ENCODE results near the gene THSD4.

DNA sequence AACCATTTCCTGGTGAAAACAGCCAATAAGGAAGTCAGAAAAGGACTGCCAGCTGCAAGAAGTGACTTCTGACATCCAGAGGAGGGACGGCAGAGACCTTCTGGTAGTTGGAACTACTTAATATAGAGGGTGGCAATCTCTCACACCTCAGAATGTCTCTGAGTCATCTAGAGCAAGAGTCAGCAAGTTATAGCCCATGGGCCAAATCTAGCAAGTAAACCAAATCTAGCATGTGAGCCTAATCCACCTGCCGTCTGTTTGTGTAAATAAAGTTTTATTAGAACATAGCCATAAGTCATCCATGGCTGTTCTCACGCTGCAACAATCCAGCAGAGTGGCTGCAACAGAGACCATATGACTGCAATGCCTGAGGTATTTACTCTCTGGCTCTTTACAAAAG is 534.6 kb downstream of the THSD4 start:
- TF ChIP-seq, protein P1, sequence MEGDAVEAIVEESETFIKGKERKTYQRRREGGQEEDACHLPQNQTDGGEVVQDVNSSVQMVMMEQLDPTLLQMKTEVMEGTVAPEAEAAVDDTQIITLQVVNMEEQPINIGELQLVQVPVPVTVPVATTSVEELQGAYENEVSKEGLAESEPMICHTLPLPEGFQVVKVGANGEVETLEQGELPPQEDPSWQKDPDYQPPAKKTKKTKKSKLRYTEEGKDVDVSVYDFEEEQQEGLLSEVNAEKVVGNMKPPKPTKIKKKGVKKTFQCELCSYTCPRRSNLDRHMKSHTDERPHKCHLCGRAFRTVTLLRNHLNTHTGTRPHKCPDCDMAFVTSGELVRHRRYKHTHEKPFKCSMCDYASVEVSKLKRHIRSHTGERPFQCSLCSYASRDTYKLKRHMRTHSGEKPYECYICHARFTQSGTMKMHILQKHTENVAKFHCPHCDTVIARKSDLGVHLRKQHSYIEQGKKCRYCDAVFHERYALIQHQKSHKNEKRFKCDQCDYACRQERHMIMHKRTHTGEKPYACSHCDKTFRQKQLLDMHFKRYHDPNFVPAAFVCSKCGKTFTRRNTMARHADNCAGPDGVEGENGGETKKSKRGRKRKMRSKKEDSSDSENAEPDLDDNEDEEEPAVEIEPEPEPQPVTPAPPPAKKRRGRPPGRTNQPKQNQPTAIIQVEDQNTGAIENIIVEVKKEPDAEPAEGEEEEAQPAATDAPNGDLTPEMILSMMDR (IDR thresholded peaks at IDR 0.05 in 2 of 3, conservative IDR thresholded peaks at IDR 0.05 in 1 of 3; ENCODE audit: insufficient read depth in 2 of 3, low read depth in 1 of 3, low read length in 3 of 3) = no peak
- TF ChIP-seq BMI1 (IDR thresholded peaks at IDR 0.05; ENCODE audit: low read length) (no peak), RFX5 (IDR thresholded peaks at IDR 0.05; ENCODE audit: low read depth, low read length) (no peak), POLR2A (conservative IDR thresholded peaks at IDR 0.05) (no peak), ZNF174 (CRISPR knock-in tag; IDR thresholded peaks at IDR 0.05) (no peak), ZNF583 (CRISPR knock-in tag; IDR thresholded peaks at IDR 0.05) (no peak), STAG1 (CRISPR knock-in tag; IDR thresholded peaks at IDR 0.05; ENCODE audit: borderline replicate concordance) (no peak)
- TF ChIP-seq, protein P2, sequence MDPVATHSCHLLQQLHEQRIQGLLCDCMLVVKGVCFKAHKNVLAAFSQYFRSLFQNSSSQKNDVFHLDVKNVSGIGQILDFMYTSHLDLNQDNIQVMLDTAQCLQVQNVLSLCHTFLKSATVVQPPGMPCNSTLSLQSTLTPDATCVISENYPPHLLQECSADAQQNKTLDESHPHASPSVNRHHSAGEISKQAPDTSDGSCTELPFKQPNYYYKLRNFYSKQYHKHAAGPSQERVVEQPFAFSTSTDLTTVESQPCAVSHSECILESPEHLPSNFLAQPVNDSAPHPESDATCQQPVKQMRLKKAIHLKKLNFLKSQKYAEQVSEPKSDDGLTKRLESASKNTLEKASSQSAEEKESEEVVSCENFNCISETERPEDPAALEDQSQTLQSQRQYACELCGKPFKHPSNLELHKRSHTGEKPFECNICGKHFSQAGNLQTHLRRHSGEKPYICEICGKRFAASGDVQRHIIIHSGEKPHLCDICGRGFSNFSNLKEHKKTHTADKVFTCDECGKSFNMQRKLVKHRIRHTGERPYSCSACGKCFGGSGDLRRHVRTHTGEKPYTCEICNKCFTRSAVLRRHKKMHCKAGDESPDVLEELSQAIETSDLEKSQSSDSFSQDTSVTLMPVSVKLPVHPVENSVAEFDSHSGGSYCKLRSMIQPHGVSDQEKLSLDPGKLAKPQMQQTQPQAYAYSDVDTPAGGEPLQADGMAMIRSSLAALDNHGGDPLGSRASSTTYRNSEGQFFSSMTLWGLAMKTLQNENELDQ (CRISPR knock-in tag; IDR thresholded peaks at IDR 0.05; ENCODE audit: borderline replicate concordance) = no peak
- TF ChIP-seq, protein P3, sequence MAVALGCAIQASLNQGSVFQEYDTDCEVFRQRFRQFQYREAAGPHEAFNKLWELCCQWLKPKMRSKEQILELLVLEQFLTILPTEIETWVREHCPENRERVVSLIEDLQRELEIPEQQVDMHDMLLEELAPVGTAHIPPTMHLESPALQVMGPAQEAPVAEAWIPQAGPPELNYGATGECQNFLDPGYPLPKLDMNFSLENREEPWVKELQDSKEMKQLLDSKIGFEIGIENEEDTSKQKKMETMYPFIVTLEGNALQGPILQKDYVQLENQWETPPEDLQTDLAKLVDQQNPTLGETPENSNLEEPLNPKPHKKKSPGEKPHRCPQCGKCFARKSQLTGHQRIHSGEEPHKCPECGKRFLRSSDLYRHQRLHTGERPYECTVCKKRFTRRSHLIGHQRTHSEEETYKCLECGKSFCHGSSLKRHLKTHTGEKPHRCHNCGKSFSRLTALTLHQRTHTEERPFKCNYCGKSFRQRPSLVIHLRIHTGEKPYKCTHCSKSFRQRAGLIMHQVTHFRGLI (CRISPR knock-in tag; IDR thresholded peaks at IDR 0.05) = no peak
- TF ChIP-seq, protein P4, sequence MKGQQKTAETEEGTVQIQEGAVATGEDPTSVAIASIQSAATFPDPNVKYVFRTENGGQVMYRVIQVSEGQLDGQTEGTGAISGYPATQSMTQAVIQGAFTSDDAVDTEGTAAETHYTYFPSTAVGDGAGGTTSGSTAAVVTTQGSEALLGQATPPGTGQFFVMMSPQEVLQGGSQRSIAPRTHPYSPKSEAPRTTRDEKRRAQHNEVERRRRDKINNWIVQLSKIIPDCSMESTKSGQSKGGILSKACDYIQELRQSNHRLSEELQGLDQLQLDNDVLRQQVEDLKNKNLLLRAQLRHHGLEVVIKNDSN (CRISPR knock-in tag; IDR thresholded peaks at IDR 0.05) = no peak
